Non-pigmented ciliary epithelial cell (primary cell): ENCODE results near the gene RAP1GAP2.
"Not testable (repeated sequence)": the region's sequence is repeated elsewhere in the genome, so short reads cannot be mapped to it uniquely, and the experiment has no call there.

ENCODE experiments used
- DNase-seq: peaks from one replicate; pipeline ENCODE4 v3.0.0-alpha.2; 2010; ENCODE audit warnings: low read depth

Gene RAP1GAP2

GRCh38 chr17:2883544-2884213, 87.4 kb downstream of the RAP1GAP2 start:
- no peak for DNase-seq

- no peak for DNase-seq
These were observed 89.5 kb downstream of the RAP1GAP2 start for GRCh38 chr17:2885733-2886132.

- no peak for DNase-seq
These were observed 92.1 kb downstream of the RAP1GAP2 start for GRCh38 chr17:2888326-2888725.

- no peak for DNase-seq
These were observed 93.0 kb downstream of the RAP1GAP2 start for GRCh38 chr17:2889256-2889655.

DNA sequence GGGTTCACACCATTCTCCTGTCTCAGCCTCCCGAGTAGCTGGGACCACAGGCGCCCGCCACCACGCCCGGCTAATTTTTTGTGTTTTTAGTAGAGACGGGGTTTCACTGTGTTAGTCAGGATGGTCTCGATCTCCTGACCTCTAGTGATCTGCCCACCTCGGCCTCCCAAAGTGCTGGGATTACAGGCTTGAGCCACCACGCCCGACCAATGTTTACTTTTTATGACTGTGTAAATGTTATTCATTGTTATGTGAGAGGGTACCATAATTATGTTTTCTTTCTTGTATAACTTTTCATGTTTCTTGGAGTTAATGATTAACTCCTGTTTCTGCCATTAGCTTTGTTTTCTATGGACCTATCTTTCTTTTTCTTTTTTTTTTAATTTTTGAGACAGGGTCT, 94.5 kb downstream of the RAP1GAP2 start:
- not testable (repeated sequence) for DNase-seq

DNA sequence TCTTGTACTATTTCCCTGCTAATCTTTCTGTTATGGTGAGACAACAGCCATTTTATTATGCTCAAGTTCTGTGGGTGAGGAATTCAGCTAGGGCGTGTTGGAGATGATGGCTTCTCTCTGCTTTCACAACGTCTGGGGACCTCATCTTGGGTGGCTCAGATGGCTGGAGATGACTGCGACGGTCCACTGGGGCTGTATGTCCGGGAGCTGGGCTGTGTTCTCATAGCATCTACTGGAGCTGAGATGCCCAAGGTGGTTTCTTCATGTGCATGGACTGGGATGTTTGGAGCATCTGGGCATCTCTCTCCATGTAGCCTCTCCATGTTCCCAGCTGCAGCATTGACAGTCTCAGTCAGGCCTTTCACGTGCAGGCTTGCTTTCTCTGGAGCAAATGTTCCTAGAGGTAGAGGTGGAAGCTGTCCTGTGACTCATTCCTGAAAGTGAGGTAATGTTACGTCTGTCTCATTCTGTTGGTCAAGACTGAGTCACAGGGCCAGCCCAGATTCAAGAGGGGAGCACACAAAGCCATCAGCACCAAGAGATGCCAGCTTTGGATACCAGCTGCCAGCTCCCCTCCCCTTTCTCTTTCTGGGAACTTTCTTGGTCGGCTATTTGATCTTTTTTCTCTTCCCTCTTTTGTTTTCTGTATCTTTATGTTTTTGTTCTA, 96.2 kb downstream of the RAP1GAP2 start:
- DNase-seq, result peak; percentile 13

DNA sequence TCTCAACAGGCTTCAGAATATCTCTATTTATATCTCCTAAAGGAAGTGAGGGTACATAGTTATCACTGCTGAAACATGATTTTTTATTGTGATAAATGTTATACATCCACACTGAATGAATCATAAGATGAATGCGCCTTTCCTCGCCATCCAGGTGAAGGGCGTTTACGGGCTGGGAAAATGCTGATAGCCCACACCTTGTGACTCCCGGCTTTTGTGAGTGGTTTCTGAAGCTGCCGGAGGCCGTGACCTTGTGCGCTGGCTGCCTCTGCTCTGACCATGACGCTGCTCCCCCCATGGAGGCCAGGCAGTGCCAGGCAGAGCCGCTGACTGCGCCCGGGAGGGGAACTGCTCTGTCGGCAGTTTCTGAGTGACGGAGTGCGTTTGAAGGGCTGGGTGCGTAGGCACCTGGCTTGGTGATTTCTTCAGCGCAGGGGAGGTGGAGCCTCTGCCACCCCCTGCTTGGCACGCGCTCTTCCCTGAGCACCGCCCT, 97.2 kb downstream of the RAP1GAP2 start:
- DNase-seq, result no peak

DNA sequence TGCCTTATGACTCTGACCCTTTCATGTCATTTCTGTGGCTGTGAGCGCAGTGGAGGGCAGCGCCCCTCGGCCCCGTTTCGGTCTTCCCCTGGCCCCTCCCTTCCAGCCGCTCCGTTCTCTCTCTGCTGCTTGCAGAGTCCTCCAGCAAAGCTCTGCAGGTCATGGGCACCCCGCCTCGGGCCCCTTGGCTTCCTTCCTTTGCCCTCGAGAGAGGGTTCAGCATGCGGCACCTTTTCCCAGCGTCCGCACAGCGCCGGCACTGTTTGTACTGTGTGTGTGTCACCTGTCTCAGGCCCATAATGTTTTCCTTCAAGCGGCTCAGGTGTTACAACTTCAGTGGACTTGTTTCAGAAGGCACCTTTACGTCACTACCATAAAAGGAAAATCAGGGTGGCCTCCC, 98.5 kb downstream of the RAP1GAP2 start:
- no peak for DNase-seq

DNA sequence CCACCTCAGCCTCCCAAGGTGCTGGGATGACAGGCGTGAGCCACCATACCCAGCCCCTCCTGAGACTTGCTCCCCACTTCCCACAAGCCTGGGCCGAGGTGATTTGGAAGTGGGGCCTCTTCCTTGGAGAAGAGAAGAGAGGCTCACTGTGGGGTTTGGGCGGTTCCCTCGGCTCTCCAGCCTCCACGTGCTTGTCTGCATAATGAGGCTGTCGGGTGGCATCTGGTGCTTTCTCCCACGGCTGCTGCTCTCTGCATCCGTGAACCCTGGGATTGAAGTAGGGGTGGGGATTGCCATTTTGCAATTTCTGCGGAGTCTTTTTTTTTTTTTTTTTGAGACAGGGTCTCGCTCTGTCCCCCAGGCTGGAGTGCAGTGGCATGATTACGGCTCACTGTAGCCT, 101.4 kb downstream of the RAP1GAP2 start:
- no peak for DNase-seq

- DNase-seq, result no peak
These were observed 102.2 kb downstream of the RAP1GAP2 start for GRCh38 chr17:2898255-2898926.

DNA sequence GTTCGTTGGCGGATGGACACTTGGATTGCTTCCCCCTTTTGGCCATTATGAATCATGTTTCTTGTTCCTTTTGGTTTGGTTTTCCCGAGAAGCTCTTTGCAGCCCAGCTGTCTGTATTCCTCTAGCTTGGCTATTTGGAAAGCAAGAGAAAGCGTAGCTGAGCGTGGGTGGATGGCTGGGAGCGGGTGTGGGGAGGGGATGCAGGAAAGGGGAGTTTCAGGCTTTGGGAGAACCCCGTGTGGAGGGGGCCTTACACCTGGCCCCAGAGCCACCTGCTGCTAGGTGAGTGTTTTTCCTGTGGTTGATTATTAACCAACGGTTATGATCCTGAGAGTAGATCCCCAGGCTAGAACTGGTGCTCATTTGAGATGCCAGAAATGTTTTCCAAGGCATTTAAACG, 103.7 kb downstream of the RAP1GAP2 start:
- no peak for DNase-seq

- DNase-seq, result no peak
These were observed 104.6 kb downstream of the RAP1GAP2 start for GRCh38 chr17:2900842-2901241.

- DNase-seq, result no peak
These were observed 105.3 kb downstream of the RAP1GAP2 start for GRCh38 chr17:2901582-2901981.

- no peak for DNase-seq
These were observed 106.3 kb downstream of the RAP1GAP2 start for GRCh38 chr17:2902546-2902945.

DNA sequence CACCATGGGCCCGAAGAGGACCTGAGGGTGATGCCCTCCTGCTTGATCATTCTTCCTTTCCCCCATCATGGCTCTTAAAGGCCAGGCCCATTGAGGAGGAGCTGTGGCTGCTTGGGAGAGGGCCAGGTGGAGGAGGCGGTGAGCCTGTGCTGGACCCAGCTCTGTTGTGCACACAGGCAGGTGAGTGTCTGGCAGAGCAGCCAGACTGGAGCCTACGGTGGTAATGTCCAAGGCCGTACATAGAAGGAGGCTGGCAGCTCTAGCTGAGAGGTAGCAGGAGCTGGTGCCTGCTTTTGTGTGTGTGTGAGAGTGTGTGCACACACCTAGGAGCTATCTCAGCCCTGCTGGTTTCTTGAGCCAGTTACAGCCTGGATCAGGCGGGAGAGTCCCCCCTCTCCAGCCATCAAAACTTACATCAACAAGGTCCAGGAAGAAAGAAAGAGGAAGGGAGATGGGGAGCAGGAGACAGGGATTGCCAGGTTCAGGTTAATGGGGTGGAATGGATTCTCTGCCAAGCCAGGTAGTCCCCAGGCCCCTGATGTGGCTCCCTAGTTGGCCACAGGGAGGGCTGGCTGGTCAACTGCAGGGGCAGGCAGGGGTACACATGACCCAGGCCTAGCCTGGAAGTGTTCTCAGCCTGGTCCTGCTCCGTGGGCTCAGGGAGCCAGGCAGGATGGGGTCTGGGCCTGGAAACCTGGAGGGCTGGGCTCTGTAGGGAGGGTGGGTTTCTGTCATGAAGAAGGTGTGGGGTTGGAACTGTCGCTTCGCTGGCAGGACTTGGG, 107.1 kb downstream of the RAP1GAP2 start:
- no peak for DNase-seq

- no peak for DNase-seq
These were observed 107.9 kb downstream of the RAP1GAP2 start for GRCh38 chr17:2904135-2904534.

DNA sequence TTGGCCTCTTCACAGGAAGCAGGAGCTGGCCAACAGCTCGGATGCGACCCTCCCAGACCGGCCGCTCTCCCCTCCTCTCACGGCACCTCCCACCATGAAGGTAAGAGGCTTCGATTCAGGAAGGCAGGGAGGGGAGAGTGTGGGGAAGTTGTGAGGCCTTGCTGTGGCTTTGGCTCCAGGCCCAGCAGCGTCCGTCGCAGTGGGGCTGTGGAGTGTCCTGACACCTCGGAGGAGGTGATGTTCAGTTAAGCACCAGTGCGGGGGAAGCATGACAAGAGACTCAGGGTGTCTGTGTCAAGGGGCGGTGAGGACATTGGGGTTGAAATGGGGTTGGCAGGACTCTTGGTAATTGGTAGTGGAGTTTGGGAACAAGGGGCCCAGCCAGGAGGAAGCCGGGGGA, 109.0 kb downstream of the RAP1GAP2 start:
- DNase-seq, result no peak

DNA sequence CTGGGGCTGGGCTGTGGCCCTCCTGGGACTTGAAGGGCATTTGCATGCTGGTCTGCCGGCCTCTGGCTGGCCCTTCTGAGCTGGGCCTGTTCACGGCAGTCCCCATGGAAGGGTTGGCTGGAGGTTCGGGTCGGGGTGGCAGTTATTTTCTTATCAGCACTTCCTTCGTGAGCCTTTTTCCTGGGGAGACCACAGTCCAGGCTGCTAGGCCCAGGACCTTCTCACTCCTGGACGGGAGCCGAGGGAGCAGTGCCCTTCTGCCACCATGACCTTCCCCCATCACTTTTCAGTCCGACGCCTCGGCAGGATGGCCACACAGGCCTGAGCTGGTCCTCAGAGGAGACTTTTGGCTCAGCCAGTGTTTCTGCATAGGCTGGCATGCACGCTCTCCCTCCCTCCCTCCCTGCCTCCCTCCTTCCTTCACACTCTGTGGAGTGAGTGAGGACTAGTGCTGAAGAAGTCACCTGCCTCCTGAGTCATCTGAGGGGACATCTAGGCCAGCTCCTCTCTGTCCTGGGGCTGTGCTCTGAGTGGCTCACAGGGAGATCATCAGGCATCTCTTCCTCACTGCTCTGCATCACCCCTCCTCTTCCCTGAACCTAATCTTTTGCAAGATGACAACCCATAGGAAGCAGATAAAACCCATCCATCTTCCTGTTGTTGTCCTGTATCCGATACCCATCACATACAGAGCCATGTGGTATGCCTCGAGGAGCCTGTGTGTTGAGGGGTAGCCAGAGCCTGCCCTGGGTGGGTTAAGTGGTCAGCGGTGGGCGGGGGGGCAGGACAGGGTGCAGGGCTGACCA, 109.7 kb downstream of the RAP1GAP2 start:
- no peak for DNase-seq

GRCh38 chr17:2906901-2907300, 110.7 kb downstream of the RAP1GAP2 start:
- DNase-seq, result no peak

- no peak for DNase-seq
These were observed 113.1 kb downstream of the RAP1GAP2 start for GRCh38 chr17:2909175-2909845.

- DNase-seq, result no peak
These were observed 113.6 kb downstream of the RAP1GAP2 start for GRCh38 chr17:2909846-2910234.
